Hindlimb muscle (tissue), 1 donor: ENCODE measurements around the gene TMEM238. TPM values are rescaled to one million over a fixed set of nuclear protein-coding genes. Genes with fewer than 3 reads are reported as not detected.
A peak's percentile ranks its signal among the peaks of the same experiment; 100 is the strongest.
"Not testable (repeated sequence)": the region's sequence is repeated elsewhere in the genome, so short reads cannot be mapped to it uniquely, and the experiment has no call there.

Experiments
- DNase-seq: peaks from one replicate; pipeline ENCODE4 v3.0.0-alpha.2; 2013
- polyA plus RNA-seq: library from polyadenylated mRNA; unstranded; fragments of 120-200 nt; gene quantifications from one replicate; pipeline ENCODE4 v1.2.1, GENCODE V29; 2013; ENCODE audit not compliant: insufficient read length

The TMEM238 gene
- 0.32 TPM for polyA plus RNA-seq

GRCh38 chr19:55384131-55384919 is at the start of gene TMEM238:
TMEM238 (minus strand) TSS chr19:55384292; CDS start chr19:55384259, 33 bp downstream.
- DNase-seq = no peak

GRCh38 chr19:55433292-55433691 is 49.2 kb upstream of the TMEM238 start:
- DNase-seq = no peak

GRCh38 chr19:55432241-55432959 is 48.3 kb upstream of the TMEM238 start:
- no peak for DNase-seq

GRCh38 chr19:55431183-55431582 is 47.1 kb upstream of the TMEM238 start:
- DNase-seq = no peak

GRCh38 chr19:55426042-55426441 is 42.0 kb upstream of the TMEM238 start:
- DNase-seq = no peak

GRCh38 chr19:55424518-55424917 is 40.4 kb upstream of the TMEM238 start:
- no peak for DNase-seq

GRCh38 chr19:55423225-55424005 is 39.3 kb upstream of the TMEM238 start:
- DNase-seq = no peak

GRCh38 chr19:55421281-55421680 is 37.2 kb upstream of the TMEM238 start:
- not testable (repeated sequence) for DNase-seq

GRCh38 chr19:55419624-55420236 is 35.6 kb upstream of the TMEM238 start:
- no peak for DNase-seq

- no peak for DNase-seq
Observed at GRCh38 chr19:55419103-55419502, 35.0 kb upstream of the TMEM238 start.

GRCh38 chr19:55418185-55418584 is 34.1 kb upstream of the TMEM238 start:
- DNase-seq = peak; percentile 71

- no peak for DNase-seq
Observed at GRCh38 chr19:55410168-55410567, 26.1 kb upstream of the TMEM238 start.

- not testable (repeated sequence) for DNase-seq
Observed at GRCh38 chr19:55409179-55409578, 25.1 kb upstream of the TMEM238 start.

- no peak for DNase-seq
Observed at GRCh38 chr19:55408533-55408872, 24.4 kb upstream of the TMEM238 start.

- DNase-seq = peak; percentile 99
Observed at GRCh38 chr19:55407800-55408532, 23.9 kb upstream of the TMEM238 start.

GRCh38 chr19:55407550-55407799 is 23.4 kb upstream of the TMEM238 start, which contains the start of gene UBE2S:
UBE2S (minus strand) TSS chr19:55407788; CDS start chr19:55407589, 199 bp downstream.
- not testable (repeated sequence) for DNase-seq

GRCh38 chr19:55406826-55407549 is 22.9 kb upstream of the TMEM238 start:
- DNase-seq = peak; percentile 29

- DNase-seq = no peak
Observed at GRCh38 chr19:55406091-55406825, 22.2 kb upstream of the TMEM238 start.

- DNase-seq = no peak
Observed at GRCh38 chr19:55405638-55406037, 21.5 kb upstream of the TMEM238 start.

GRCh38 chr19:55402509-55402908 is 18.4 kb upstream of the TMEM238 start:
- no peak for DNase-seq

- not testable (repeated sequence) for DNase-seq
Observed at GRCh38 chr19:55401390-55401789, 17.3 kb upstream of the TMEM238 start.
